AG09319 (cell line): ENCODE data around the gene HOXD12.

ENCODE experiments used
- DNase-seq: peaks from one replicate; pipeline ENCODE4 v3.0.0-alpha.2; 2010; ENCODE audit warnings: low read depth; ENCODE audit errors: extremely low read depth
- TF ChIP-seq, protein P1 (sequence below): IDR thresholded peaks from 2 replicates; pipeline ENCODE4 v1.5.1; 2011; ENCODE audit warnings: low read depth, mild to moderate bottlenecking, inconsistent platforms, low read length, moderate library complexity

Gene HOXD12

DNA sequence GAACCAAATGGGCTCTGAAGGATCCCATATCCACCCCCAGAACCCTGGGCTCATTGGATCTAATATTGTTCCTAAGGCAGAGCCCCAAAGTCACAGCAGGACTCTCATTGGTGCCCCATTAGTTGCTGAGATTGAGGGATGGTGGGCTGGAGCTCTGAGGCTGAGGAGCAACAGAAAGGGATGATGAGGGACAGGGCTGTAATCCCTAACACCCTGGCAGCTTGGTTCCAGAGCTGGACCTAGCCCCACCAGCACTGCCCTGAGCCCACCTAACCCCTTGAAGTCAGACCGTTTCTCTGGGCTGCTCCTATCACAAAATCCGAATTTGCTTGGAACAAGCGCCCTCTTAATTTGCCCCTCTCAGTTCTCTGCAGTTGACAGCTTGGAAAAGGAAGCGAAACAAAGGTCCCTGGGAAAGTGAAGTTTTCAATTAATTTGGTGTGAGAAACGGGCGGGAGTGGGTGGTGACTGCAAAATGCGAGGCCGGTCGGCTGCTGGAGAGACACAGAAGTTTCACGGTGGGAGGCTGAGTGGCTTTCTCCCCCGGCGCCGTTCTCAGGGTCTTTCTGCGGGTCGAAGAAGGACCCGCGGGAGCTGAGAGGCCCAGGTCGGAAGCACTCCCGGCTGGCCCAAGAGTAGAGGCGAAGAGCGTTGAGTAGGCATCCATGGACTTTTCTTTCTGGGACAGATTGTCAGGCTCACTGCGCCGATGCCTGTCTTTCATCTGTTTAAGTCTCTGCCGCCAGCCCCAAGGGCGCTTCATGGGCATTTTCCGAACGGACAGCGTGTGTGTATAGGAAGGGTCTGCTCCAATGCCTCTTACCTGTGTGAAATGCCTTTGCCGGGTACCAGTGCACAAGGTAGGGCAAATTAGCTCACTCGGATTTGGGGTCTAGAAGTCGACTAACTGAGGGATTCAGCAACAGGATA, 8.0 kb upstream of the HOXD12 start:
- TF ChIP-seq, protein P1, sequence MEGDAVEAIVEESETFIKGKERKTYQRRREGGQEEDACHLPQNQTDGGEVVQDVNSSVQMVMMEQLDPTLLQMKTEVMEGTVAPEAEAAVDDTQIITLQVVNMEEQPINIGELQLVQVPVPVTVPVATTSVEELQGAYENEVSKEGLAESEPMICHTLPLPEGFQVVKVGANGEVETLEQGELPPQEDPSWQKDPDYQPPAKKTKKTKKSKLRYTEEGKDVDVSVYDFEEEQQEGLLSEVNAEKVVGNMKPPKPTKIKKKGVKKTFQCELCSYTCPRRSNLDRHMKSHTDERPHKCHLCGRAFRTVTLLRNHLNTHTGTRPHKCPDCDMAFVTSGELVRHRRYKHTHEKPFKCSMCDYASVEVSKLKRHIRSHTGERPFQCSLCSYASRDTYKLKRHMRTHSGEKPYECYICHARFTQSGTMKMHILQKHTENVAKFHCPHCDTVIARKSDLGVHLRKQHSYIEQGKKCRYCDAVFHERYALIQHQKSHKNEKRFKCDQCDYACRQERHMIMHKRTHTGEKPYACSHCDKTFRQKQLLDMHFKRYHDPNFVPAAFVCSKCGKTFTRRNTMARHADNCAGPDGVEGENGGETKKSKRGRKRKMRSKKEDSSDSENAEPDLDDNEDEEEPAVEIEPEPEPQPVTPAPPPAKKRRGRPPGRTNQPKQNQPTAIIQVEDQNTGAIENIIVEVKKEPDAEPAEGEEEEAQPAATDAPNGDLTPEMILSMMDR: no peak
- DNase-seq: no peak

- DNase-seq: no peak
- TF ChIP-seq, protein P1: no peak
Measured at GRCh38 chr2:176092270-176093144, 7.1 kb upstream of the HOXD12 start, which contains the start of gene HOXD13. Gene HOXD13 (plus strand): TSS chr2:176092721. CDS start chr2:176092891, 170 bp downstream.

- no peak for DNase-seq
- TF ChIP-seq, protein P1: peak; percentile 1; the same call in 1 of the 2 replicates
Measured at GRCh38 chr2:176093145-176093897, 6.3 kb upstream of the HOXD12 start.

DNA sequence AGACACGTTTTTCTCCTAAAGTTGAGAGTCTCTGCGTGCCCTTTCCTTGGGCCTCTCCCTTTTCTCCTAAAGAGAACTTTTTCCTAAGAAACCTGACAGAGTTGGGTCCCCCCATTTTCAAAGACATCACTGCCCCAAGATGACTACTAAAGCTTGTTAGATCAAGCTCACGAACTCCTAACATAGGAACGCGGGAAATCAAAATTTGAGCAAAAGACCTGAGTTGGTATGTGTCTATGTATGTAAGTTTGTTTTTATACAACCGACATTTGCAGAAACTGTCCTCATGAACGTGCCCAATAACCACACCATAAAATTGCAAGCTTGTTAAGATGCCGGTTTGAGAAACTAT, 5.7 kb upstream of the HOXD12 start:
- TF ChIP-seq, protein P1: no peak

DNA sequence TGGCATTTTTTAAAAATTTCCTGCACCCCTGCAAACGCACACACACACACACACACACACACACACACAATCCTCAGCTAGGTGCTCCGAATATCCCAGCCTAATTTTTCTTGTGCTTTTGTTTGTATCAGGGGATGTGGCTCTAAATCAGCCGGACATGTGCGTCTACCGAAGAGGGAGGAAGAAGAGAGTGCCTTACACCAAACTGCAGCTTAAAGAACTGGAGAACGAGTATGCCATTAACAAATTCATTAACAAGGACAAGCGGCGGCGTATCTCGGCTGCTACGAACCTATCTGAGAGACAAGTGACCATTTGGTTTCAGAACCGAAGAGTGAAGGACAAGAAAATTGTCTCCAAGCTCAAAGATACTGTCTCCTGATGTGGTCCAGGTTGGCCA, 5.2 kb upstream of the HOXD12 start:
- TF ChIP-seq, protein P1: no peak
- no peak for DNase-seq

More for the DNA sequence above, 5.7 kb upstream of the HOXD12 start:
- DNase-seq: no peak

- no peak for DNase-seq
- TF ChIP-seq, protein P1: no peak
Measured at GRCh38 chr2:176095421-176095820, 4.2 kb upstream of the HOXD12 start.
